HEK293T (cell line): ENCODE data around the gene ARHGAP10.

ENCODE experiments used
- CTCF ChIA-PET: fragments of 350-600 bp; formaldehyde crosslinking; extraction: SDS; loops from one replicate; lab custom pipeline; 2021; ENCODE audit warnings: antibody characterized with exemption, inconsistent platforms; lab: Yijun Ruan, JAX
- POLR2A ChIA-PET: fragments of 350-600 bp; formaldehyde crosslinking; extraction: SDS; loops from one replicate; lab custom pipeline; 2020; ENCODE audit warnings: antibody characterized with exemption, inconsistent platforms; lab: Yijun Ruan, JAX
- DNase-seq: peaks from one replicate; pipeline ENCODE4 v3.0.0; 2012; ENCODE audit warnings: mixed read lengths; ENCODE audit errors: extremely low spot score
- ARNT ChIP-seq: fragments of 450-650 bp; IDR thresholded peaks from 2 replicates; pipeline ENCODE4 v1.6.1; 2017; ENCODE audit warnings: mild to moderate bottlenecking
- BHLHE40 ChIP-seq: fragments of 450-650 bp; IDR thresholded peaks from 2 replicates; pipeline ENCODE4 v1.6.1; 2016; ENCODE audit warnings: mild to moderate bottlenecking, moderate library complexity, borderline replicate concordance
- CTBP1 ChIP-seq: fragments of 450-650 bp; IDR thresholded peaks from 2 replicates; pipeline ENCODE4 v1.6.1; 2016; ENCODE audit warnings: borderline replicate concordance
- ELF4 ChIP-seq: fragments of 450-650 bp; IDR thresholded peaks from 2 replicates; pipeline ENCODE4 v1.6.1; 2017; ENCODE audit warnings: antibody characterized with exemption
- FOXA1 ChIP-seq: fragments of 450-650 bp; IDR thresholded peaks from 2 replicates; pipeline ENCODE4 v1.6.1; 2016; ENCODE audit warnings: mild to moderate bottlenecking
- FOXK2 ChIP-seq: fragments of 450-650 bp; IDR thresholded peaks from 2 replicates; pipeline ENCODE4 v1.6.1; 2016; ENCODE audit warnings: mild to moderate bottlenecking
- FOXM1 ChIP-seq: fragments of 450-650 bp; IDR thresholded peaks from 2 replicates; pipeline ENCODE4 v1.6.1; 2017; ENCODE audit warnings: mild to moderate bottlenecking, borderline replicate concordance
- HDGF ChIP-seq: fragments of 450-650 bp; IDR thresholded peaks from 2 replicates; pipeline ENCODE4 v1.6.1; 2017; ENCODE audit warnings: antibody characterized with exemption, borderline replicate concordance
- L3MBTL2 ChIP-seq: fragments of 450-650 bp; conservative IDR thresholded peaks from 2 replicates; pipeline ENCODE4 v1.6.1; 2016; ENCODE audit warnings: mild to moderate bottlenecking
- LEF1 ChIP-seq: fragments of 450-650 bp; IDR thresholded peaks from 2 replicates; pipeline ENCODE4 v1.6.1; 2017; ENCODE audit warnings: mild to moderate bottlenecking, borderline replicate concordance
- NFRKB ChIP-seq: fragments of 450-650 bp; IDR thresholded peaks from 2 replicates; pipeline ENCODE4 v1.6.1; 2016; ENCODE audit warnings: mild to moderate bottlenecking, moderate library complexity
- SP1 ChIP-seq: fragments of 450-650 bp; IDR thresholded peaks from 2 replicates; pipeline ENCODE4 v1.6.1; 2017
- SUZ12 ChIP-seq: fragments of 450-650 bp; IDR thresholded peaks from 2 replicates; pipeline ENCODE4 v1.6.1; 2016; ENCODE audit warnings: mild to moderate bottlenecking
- TARDBP ChIP-seq: fragments of 450-650 bp; IDR thresholded peaks from 2 replicates; pipeline ENCODE4 v1.6.1; 2016
- ZNF384 ChIP-seq: fragments of 450-650 bp; IDR thresholded peaks from 2 replicates; pipeline ENCODE4 v1.6.1; 2016
- TF ChIP-seq, protein P1 (sequence below): fragments of 450-650 bp; IDR thresholded peaks from 2 replicates; pipeline ENCODE4 v1.6.1; 2016

The ARHGAP10 gene

DNA sequence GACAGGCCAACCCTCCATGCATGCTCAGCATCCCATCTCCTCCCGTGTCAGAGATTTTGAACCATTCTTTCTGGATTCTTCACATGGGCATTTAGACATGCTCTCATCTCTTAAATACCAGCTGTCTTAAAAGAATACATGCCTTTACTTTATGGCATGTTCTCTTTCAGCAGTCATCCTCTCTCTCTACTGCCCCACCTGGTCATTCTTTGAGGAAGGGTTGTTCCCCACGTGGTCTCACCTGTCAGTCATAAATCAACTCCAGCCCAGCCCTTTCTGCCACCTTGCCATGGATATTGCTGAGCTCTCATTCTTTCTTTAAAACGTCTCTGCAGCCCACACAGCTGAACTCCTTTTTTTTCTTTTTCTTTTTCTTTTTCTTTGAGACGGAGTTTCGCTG lies 111.3 kb downstream of the ARHGAP10 start:
- ChIA-PET CTCF (interaction anchor here (0.6 to 1.1 kb wide), 7 partner anchors 15 to 205 kb away, joined by 3 to 5 read pairs (median 3); partner anchors contain the start of gene ARHGAP10), POLR2A (interaction anchor here (1.0 kb wide), 1 partner anchor 226 kb away, joined by 4 read pairs; the partner anchor contains the start of gene TMEM184C)
- TF ChIP-seq, protein P1, sequence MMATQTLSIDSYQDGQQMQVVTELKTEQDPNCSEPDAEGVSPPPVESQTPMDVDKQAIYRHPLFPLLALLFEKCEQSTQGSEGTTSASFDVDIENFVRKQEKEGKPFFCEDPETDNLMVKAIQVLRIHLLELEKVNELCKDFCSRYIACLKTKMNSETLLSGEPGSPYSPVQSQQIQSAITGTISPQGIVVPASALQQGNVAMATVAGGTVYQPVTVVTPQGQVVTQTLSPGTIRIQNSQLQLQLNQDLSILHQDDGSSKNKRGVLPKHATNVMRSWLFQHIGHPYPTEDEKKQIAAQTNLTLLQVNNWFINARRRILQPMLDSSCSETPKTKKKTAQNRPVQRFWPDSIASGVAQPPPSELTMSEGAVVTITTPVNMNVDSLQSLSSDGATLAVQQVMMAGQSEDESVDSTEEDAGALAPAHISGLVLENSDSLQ: peak; percentile 98
- TF ChIP-seq HDGF: no peak
- peak; percentile 72 for DNase-seq

DNA sequence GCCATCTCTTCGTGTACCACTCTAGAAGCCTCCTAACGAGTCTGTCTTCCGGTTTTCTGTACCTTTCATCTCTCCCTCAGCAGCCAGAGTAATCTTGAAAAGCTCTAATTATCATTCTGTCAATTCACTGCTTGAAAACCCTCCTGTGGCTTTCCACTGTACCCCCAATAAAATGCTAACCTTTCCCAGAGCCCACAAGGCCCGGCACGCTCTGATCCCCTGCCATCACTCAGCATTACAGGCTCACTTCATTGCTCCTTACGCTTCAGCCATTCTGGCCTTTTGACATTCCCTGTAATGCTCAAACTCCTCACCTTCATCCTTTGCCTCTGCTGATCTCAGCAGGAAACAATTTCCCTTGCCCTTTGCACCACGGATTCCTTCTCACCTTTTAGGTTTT lies 112.9 kb downstream of the ARHGAP10 start:
- DNase-seq: no peak
- POLR2A ChIA-PET: interaction anchor here (2.0 kb wide), 1 partner anchor 161 kb away, joined by 9 read pairs; the partner anchor contains the start of gene PRMT9
- CTCF ChIA-PET: interaction anchor here (1.1 to 1.7 kb wide), 2 partner anchors 22 kb away, joined by 3 to 8 read pairs; no protein-coding TSS in a partner anchor
- TF ChIP-seq ARNT: no peak
- no peak for TF ChIP-seq SP1
- TF ChIP-seq SUZ12: no peak
- no peak for TF ChIP-seq TARDBP
- no peak for TF ChIP-seq FOXK2
- no peak for TF ChIP-seq LEF1

DNA sequence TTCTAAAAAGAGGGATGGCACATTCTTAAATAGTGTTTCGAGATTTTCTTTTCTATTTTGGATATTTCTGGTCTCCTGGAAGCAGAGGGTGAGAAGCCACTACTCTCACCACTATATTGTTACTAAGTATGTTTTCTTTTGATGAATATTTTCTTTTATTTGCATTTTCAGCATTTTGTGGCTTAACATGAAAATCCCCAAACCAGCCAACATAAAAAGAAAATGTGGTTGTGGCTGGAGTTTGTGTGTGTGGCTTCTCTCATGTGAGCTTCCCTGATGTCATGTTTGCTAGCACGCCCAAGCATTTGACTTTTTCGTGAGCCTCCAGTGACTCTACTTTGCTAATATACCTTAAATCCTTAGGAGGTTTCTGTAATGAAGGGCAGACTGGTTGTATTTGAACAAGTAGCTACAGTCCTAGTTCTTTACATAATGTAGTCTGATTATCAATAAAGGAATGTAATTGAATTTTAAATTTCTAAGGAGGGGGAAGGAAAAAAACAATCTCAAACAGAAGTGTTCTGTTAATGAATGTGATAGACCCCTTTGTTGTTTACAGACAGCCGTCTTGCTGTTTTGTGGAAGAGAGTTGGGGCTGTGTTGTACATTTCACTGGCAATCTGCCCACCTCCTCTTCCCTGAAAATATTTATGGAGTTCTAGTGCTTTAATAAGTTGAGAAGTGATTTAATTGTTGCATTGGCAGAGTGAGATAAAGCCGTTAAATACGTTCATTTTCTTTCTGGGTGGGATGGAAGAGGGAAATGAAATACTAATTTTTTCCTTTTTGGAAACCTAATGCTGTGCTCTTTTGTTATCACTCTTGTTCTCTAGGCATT lies 114.6 kb downstream of the ARHGAP10 start:
- ChIA-PET POLR2A (interaction anchor here (2.0 to 2.2 kb wide), 2 partner anchors 162 kb away, joined by 7 to 9 read pairs; partner anchors contain the start of gene PRMT9), CTCF (interaction anchor here (0.6 to 2.4 kb wide), 3 partner anchors 20 to 116 kb away, joined by 5 to 14 read pairs (median 8); no protein-coding TSS in a partner anchor)
- no peak for DNase-seq
- TF ChIP-seq NFRKB: no peak
- no peak for TF ChIP-seq FOXA1
- TF ChIP-seq ARNT: no peak
- TF ChIP-seq FOXM1: no peak
- TF ChIP-seq ZNF384: no peak
- no peak for TF ChIP-seq SUZ12
- TF ChIP-seq, protein P1: no peak
- TF ChIP-seq CTBP1: no peak
- no peak for TF ChIP-seq TARDBP
- no peak for TF ChIP-seq BHLHE40
- TF ChIP-seq SP1: no peak
- TF ChIP-seq FOXK2: no peak
- TF ChIP-seq HDGF: no peak
- TF ChIP-seq ELF4: no peak
- TF ChIP-seq L3MBTL2: no peak
- no peak for TF ChIP-seq LEF1

DNA sequence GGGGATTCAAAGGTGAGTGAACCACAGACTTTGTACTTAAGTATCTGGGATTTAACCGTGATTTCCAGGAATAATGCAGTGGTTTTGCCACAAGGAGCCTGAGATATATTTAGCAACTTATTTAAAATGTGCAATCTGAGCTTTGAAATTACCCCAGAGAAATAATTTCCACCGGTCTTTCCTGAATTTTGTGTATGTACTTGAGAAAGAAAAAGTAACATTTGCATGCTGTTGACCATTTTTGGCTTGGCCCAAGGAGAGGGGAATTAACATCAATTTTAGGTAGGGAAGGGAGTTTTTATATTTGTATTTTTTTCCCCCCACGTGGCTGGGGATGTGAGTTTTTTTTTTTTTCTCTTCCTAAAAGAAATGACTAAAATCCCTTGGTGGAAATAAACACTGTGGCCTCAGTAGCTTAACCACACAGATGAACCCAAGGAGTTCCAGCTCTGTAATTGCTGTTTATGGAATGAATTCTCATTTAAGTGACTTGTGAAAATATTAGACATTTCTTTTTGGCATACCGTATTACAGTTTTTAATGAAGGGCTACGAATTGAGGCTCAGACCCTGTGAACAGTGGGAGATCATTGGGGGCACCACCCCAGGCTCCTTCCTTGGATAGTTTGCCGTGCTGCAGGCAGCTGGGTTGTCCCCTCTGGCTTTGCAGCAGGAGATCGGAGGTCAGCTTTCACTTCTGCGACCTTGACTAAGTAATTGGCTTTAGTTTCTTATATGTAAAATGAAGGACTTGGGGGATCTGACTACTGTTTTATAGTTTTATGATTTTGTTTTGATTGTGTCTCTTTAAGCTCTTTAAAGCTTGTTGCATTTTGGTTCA lies 116.1 kb downstream of the ARHGAP10 start:
- ChIA-PET POLR2A (interaction anchor here (2.2 kb wide), 1 partner anchor 164 kb away, joined by 7 read pairs; the partner anchor contains the start of gene PRMT9), CTCF (interaction anchor here (1.7 to 2.4 kb wide), 2 partner anchors 12 to 19 kb away, joined by 4 to 14 read pairs; no protein-coding TSS in a partner anchor)
- no peak for TF ChIP-seq ELF4
- no peak for TF ChIP-seq ZNF384
- TF ChIP-seq FOXM1: no peak
- no peak for TF ChIP-seq NFRKB
- TF ChIP-seq ARNT: no peak
- TF ChIP-seq, protein P1: no peak
- no peak for TF ChIP-seq BHLHE40
- TF ChIP-seq TARDBP: no peak
- TF ChIP-seq FOXK2: no peak
- no peak for TF ChIP-seq LEF1
- DNase-seq: no peak

DNA sequence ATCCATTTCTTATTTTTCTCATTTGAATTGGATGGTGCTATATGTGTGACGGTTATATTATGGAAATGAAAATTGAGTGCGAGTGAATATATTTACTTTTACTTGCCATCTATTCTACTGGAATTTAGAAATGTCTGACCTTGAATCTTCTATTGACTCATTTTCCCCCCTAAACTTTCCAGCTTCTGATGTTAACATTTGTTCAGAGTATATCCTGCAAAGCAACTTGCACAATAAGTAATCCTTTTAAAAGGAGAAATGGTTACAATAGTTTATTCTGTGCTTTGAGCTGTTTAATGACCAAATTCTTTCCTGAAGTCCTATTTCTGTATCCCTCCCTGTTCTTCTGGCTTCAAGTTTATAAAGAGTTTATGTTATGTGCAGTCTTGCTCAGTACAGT lies 116.7 kb downstream of the ARHGAP10 start:
- ChIA-PET CTCF (interaction anchor here (1.7 to 2.4 kb wide), 2 partner anchors 12 to 18 kb away, joined by 4 to 14 read pairs; no protein-coding TSS in a partner anchor), POLR2A (interaction anchor here (2.2 kb wide), 1 partner anchor 164 kb away, joined by 7 read pairs; the partner anchor contains the start of gene PRMT9)
- no peak for DNase-seq
- TF ChIP-seq ZNF384 (no peak), HDGF (no peak), TARDBP (no peak), CTBP1 (no peak), FOXM1 (no peak)

DNA sequence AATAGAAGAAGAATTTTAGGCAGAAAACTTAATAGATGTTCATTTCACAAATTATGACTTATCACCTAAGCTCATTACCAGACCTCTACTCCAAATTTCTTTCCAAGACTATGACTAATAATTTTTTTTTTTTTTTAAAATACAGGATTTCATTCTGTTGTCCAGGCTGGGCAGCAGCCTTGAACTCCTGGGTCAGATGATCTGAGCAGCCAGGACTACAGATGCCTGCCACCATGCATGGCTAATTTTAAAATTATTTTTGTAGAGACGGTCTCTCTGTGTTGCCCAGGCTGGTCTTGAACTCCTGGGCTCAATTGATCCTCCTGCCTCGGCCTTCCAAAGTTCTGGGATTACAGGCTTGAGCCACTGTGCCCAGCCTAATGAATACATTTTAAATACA lies 119.2 kb downstream of the ARHGAP10 start:
- POLR2A ChIA-PET: interaction anchor here (0.6 kb wide), 1 partner anchor 405 kb away, joined by 3 read pairs; no protein-coding TSS in a partner anchor
- DNase-seq: no peak
- TF ChIP-seq ELF4: no peak
- CTCF ChIA-PET: interaction anchor here (1.1 kb wide), 1 partner anchor 16 kb away, joined by 3 read pairs; no protein-coding TSS in a partner anchor
